K562 (cell line): ENCODE results near the gene EPHB1. TPM values are rescaled to one million over a fixed set of nuclear protein-coding genes. Genes with fewer than 3 reads are reported as not detected.

Source experiments
- ATAC-seq: fragments of 200-7000 bp; cut with Tn5 transposase; 3 replicates; pipeline ENCODE4 v1.9.1; 2020; ENCODE audit warnings: moderate library complexity
- BruUV-seq: library from RNA; stranded (reverse); fragments of 400-500 nt; replicated peaks from 2 replicates; lab custom pipeline; 2021; lab: Mats Ljungman, UMichigan
- CTCF ChIA-PET: fragments of 300-600 bp; formaldehyde crosslinking; extraction: SDS; loops from one replicate; lab custom pipeline; 2021; ENCODE audit warnings: low intra/inter-chr PET ratio; lab: Yijun Ruan, JAX
- POLR2A ChIA-PET: fragments of 300-600, 350-650 bp; sonication (Branson Sonifier 250); formaldehyde crosslinking; extraction: SDS; loops from one replicate; lab custom pipeline; 2021; ENCODE audit warnings: antibody characterized with exemption, inconsistent platforms; lab: Yijun Ruan, JAX
- DNase-seq, 4 experiments: peaks; one replicate each; pipeline versions ENCODE4 v3.0.0 to v3.0.0-alpha.2; 2011 to 2018; ENCODE audit warnings: low spot score in 3 of 4, mixed read lengths in 3 of 4; ENCODE audit errors: extremely low read depth in 1 of 4
- FAIRE-seq: peaks from 2 replicates; lab custom pipeline; 2011; peaks lifted over from hg19 to GRCh38; lab: Jason Lieb, UNC
- H2AFZ ChIP-seq: 2 replicates; pipeline ENCODE4 v1.6.0; 2011; ENCODE audit warnings: low read depth, low read length, control low read depth, inconsistent platforms
- H3K27ac ChIP-seq: fragments of 200-600 bp; 3 replicates; pipeline ENCODE4 v1.8.0; 2011; ENCODE audit warnings: low read depth, mild to moderate bottlenecking, control low read depth, inconsistent platforms, low read length, moderate library complexity, mixed read lengths; ENCODE audit errors: extremely low read depth
- H3K27me3 ChIP-seq, 2 experiments: fragments of 300-600 bp in 1 of 2; 2 replicates in 1 of 2; 3 replicates in 1 of 2; pipeline versions ENCODE4 v1.6.0 to v1.8.0; 2011; ENCODE audit warnings: inconsistent platforms in 2 of 2, low read length in 2 of 2, mild to moderate bottlenecking in 1 of 2, mixed read lengths in 1 of 2, moderate library complexity in 1 of 2; ENCODE audit not compliant: control insufficient read depth in 2 of 2, insufficient read depth in 2 of 2
- H3K36me3 ChIP-seq: fragments of 300-600 bp; 3 replicates; pipeline ENCODE4 v1.8.0; 2011; ENCODE audit warnings: mild to moderate bottlenecking, low read length, inconsistent platforms; ENCODE audit not compliant: control insufficient read depth, insufficient read depth
- H3K4me1 ChIP-seq, 2 experiments: fragments of 200-600 bp in 1 of 2; replicated peaks in 1 of 2; 2 replicates in 1 of 2; 3 replicates in 1 of 2; pipeline versions ENCODE4 v1.5.1 to v1.8.0; 2011; ENCODE audit warnings: inconsistent platforms in 2 of 2, low read length in 2 of 2, mild to moderate bottlenecking in 1 of 2, mixed read lengths in 1 of 2, moderate library complexity in 1 of 2; ENCODE audit not compliant: control insufficient read depth in 2 of 2, insufficient read depth in 2 of 2
- H3K4me2 ChIP-seq: 2 replicates; pipeline ENCODE4 v1.6.1; 2011; ENCODE audit warnings: low read length, control low read depth, inconsistent platforms, mixed read lengths; ENCODE audit not compliant: insufficient read depth
- H3K4me3 ChIP-seq: fragments of 200-600 bp; sonication (generic), shearing (Covaris generic); 2 replicates; pipeline ENCODE4 v1.5.1; 2016; ENCODE audit warnings: control low read depth, inconsistent platforms
- H3K79me2 ChIP-seq: fragments of 200-600 bp; 3 replicates; pipeline ENCODE4 v1.8.0; 2011; ENCODE audit warnings: low read length, inconsistent platforms; ENCODE audit not compliant: control insufficient read depth, insufficient read depth
- H3K9ac ChIP-seq, 2 experiments: 2 replicates each; pipeline versions ENCODE4 v1.6.0 to v1.6.1; 2011; ENCODE audit warnings: low read depth in 2 of 2, low read length in 2 of 2, control low read depth in 1 of 2, inconsistent platforms in 1 of 2, mild to moderate bottlenecking in 1 of 2, mixed read lengths in 1 of 2; ENCODE audit not compliant: insufficient read depth in 1 of 2
- H3K9me1 ChIP-seq: one replicate; pipeline ENCODE4 v1.6.0; 2011; ENCODE audit warnings: inconsistent platforms, mild to moderate bottlenecking, low read length, moderate library complexity; ENCODE audit not compliant: control insufficient read depth, insufficient read depth
- H3K9me3 ChIP-seq: replicated peaks from 2 replicates; pipeline ENCODE4 v1.5.1; 2011; ENCODE audit warnings: low read depth, low read length, inconsistent platforms; ENCODE audit not compliant: control insufficient read depth, insufficient read depth
- H4K20me1 ChIP-seq: replicated peaks from 2 replicates; pipeline ENCODE4 v1.6.1; 2011; ENCODE audit warnings: low read length, inconsistent platforms, mixed read lengths; ENCODE audit not compliant: control insufficient read depth, insufficient read depth
- GATAD2B ChIP-seq: fragments of 450-650 bp; IDR thresholded peaks from 2 replicates; pipeline ENCODE4 v1.6.1; 2017; ENCODE audit warnings: mild to moderate bottlenecking, borderline replicate concordance
- HNRNPK ChIP-seq: fragments of 200-400 bp; formaldehyde crosslinking; IDR thresholded peaks from one replicate; pipeline ENCODE4 v1.6.1; 2018; ENCODE audit warnings: mild to moderate bottlenecking, low read depth, low read length; ENCODE audit not compliant: poor library complexity, severe bottlenecking
- KLF16 ChIP-seq: IDR thresholded peaks from 2 replicates; pipeline ENCODE4 v1.6.1; 2016; ENCODE audit warnings: antibody characterized with exemption
- LCOR ChIP-seq: sonication (generic); formaldehyde crosslinking; IDR thresholded peaks from 2 replicates; pipeline ENCODE4 v1.8.0; 2022; ENCODE audit warnings: mild to moderate bottlenecking, missing genetic modification reagents
- ZNF507 ChIP-seq: conservative IDR thresholded peaks from 2 replicates; pipeline ENCODE4 v1.6.1; 2017; ENCODE audit warnings: missing genetic modification characterization, missing compliant biosample characterization
- WGBS: fragments of 100-300 bp; shearing (Covaris generic); methylation state at CpG from one replicate; pipeline ENCODE4 v1.1.6; 2016; ENCODE audit warnings: low coverage, mixed read lengths; ENCODE audit not compliant: insufficient coverage; ENCODE audit errors: missing lambda C conversion rate; 5-methylcytosine and 5-hydroxymethylcytosine counted together
- in situ Hi-C: fragments of 300-500 bp; cut with MboI; formaldehyde crosslinking; loops from 4 replicates; pipeline ENCODE4 v1.15.0; 2018; ENCODE audit warnings: inconsistent platforms, mixed read lengths
- intact Hi-C: fragments of 100-400 bp; cut with micrococcal nuclease; formaldehyde crosslinking; loops from 2 replicates; pipeline ENCODE4 v1.14.2; 2022
- polyA plus RNA-seq, 8 experiments: library from polyadenylated mRNA; depleted of rRNA in 4 of 8; stranded (reverse) in 5 of 8; unstranded in 3 of 8; fragments of >200 nt; fragmentation: Nextera tagmentation in 2 of 8; fragmentation: Illumina TruSeq in 1 of 8; extraction: Ambion mirVana in 2 of 8; extraction: Trizol in 1 of 8; gene quantifications; 2 replicates each; pipeline versions ENCODE4 v1.2.1 to v1.2.3, GENCODE V29; 2011 to 2014; ENCODE audit warnings: inconsistent platforms in 1 of 8, missing spikeins in 1 of 8
- total RNA-seq, 7 experiments: library from RNA; depleted of rRNA in 6 of 7; stranded (reverse); fragments of >200 nt in 6 of 7; fragmentation: Illumina TruSeq in 2 of 7; extraction: Trizol in 2 of 7; gene quantifications; 2 replicates each; pipeline versions ENCODE4 v1.2.1 to v1.2.3, GENCODE V29; 2011 to 2021; ENCODE audit warnings: low replicate concordance in 1 of 7
- TF ChIP-seq, protein P1 (sequence below), 2 experiments: fragments of 450-650 bp in 1 of 2; IDR thresholded peaks; 2 replicates each; pipeline ENCODE4 v1.6.1; 2011 to 2017; ENCODE audit warnings: low read depth in 2 of 2, antibody characterized with exemption in 1 of 2, borderline replicate concordance in 1 of 2, low read length in 1 of 2, mild to moderate bottlenecking in 1 of 2, mixed read lengths in 1 of 2; ENCODE audit not compliant: control insufficient read depth in 1 of 2
- TF ChIP-seq, protein P2 (sequence below): fragments of 450-650 bp; formaldehyde crosslinking; IDR thresholded peaks from 2 replicates; pipeline ENCODE4 v1.4.0; 2020; ENCODE audit warnings: mild to moderate bottlenecking, moderate library complexity
- TF ChIP-seq, protein P3 (sequence below): fragments of 450-650 bp; formaldehyde crosslinking; IDR thresholded peaks from 2 replicates; pipeline ENCODE4 v1.4.0; 2020; ENCODE audit warnings: mild to moderate bottlenecking, moderate library complexity

The EPHB1 gene
- total and polyA plus RNA-seq, 9 of the 15 experiments (the other 6 are each of a cell fraction or from before 2014, with no cell fraction given), result 0.29 TPM; not detected in 8

- 0% methylated on average over 4 of the region's 5 CpGs for WGBS
Observed at GRCh38 chr3:135155791-135156190, 360.7 kb downstream of the EPHB1 start.

More at GRCh38 chr3:135155791-135156190, 360.7 kb downstream of the EPHB1 start:
- TF ChIP-seq, protein P1, sequence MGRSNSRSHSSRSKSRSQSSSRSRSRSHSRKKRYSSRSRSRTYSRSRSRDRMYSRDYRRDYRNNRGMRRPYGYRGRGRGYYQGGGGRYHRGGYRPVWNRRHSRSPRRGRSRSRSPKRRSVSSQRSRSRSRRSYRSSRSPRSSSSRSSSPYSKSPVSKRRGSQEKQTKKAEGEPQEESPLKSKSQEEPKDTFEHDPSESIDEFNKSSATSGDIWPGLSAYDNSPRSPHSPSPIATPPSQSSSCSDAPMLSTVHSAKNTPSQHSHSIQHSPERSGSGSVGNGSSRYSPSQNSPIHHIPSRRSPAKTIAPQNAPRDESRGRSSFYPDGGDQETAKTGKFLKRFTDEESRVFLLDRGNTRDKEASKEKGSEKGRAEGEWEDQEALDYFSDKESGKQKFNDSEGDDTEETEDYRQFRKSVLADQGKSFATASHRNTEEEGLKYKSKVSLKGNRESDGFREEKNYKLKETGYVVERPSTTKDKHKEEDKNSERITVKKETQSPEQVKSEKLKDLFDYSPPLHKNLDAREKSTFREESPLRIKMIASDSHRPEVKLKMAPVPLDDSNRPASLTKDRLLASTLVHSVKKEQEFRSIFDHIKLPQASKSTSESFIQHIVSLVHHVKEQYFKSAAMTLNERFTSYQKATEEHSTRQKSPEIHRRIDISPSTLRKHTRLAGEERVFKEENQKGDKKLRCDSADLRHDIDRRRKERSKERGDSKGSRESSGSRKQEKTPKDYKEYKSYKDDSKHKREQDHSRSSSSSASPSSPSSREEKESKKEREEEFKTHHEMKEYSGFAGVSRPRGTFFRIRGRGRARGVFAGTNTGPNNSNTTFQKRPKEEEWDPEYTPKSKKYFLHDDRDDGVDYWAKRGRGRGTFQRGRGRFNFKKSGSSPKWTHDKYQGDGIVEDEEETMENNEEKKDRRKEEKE (IDR thresholded peaks at IDR 0.05; ENCODE audit: borderline replicate concordance in 1 of 2, control insufficient read depth in 1 of 2, low read depth in 2 of 2, low read length in 1 of 2), result no peak
- TF ChIP-seq KLF16 (no peak), HNRNPK (no peak), LCOR (CRISPR knock-in tag) (no peak), ZNF507 (no peak), GATAD2B (no peak)
- TF ChIP-seq, protein P2, sequence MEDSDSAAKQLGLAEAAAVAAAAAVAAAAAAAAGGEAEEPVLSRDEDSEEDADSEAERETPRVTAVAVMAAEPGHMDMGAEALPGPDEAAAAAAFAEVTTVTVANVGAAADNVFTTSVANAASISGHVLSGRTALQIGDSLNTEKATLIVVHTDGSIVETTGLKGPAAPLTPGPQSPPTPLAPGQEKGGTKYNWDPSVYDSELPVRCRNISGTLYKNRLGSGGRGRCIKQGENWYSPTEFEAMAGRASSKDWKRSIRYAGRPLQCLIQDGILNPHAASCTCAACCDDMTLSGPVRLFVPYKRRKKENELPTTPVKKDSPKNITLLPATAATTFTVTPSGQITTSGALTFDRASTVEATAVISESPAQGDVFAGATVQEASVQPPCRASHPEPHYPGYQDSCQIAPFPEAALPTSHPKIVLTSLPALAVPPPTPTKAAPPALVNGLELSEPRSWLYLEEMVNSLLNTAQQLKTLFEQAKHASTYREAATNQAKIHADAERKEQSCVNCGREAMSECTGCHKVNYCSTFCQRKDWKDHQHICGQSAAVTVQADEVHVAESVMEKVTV (CRISPR knock-in tag), result no peak
- TF ChIP-seq, protein P3, sequence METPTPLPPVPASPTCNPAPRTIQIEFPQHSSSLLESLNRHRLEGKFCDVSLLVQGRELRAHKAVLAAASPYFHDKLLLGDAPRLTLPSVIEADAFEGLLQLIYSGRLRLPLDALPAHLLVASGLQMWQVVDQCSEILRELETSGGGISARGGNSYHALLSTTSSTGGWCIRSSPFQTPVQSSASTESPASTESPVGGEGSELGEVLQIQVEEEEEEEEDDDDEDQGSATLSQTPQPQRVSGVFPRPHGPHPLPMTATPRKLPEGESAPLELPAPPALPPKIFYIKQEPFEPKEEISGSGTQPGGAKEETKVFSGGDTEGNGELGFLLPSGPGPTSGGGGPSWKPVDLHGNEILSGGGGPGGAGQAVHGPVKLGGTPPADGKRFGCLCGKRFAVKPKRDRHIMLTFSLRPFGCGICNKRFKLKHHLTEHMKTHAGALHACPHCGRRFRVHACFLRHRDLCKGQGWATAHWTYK (CRISPR knock-in tag), result no peak
- H3K79me2 ChIP-seq, result no peaks in the 10 kb centered on the region
- intact Hi-C loops (no loop called here), in situ Hi-C loops (no loop called here)
- no peak overlapping the region for H3K9ac ChIP-seq
- no peaks in the 10 kb centered on the region for H4K20me1 ChIP-seq
- FAIRE-seq, result no peak
- no peaks in the 10 kb centered on the region for H3K9me1 ChIP-seq
- no peaks in the 10 kb centered on the region; a peak in 1 of 5 replicates for H3K4me1 ChIP-seq
- no peak overlapping the region for H3K4me2 ChIP-seq
- ATAC-seq, result no peak
- no peaks in the 10 kb centered on the region for H3K27me3 ChIP-seq
- H3K9me3 ChIP-seq, result no peaks in the 10 kb centered on the region
- H3K4me3 ChIP-seq, result no peak overlapping the region
- DNase-seq, result no peak
- ChIA-PET POLR2A (no interaction called here), CTCF (no interaction called here)
- H3K27ac ChIP-seq, result no peak overlapping the region
- BruUV-seq, result no TSS peak
- H3K36me3 ChIP-seq, result no peaks in the 10 kb centered on the region
- no peak overlapping the region for H2AFZ ChIP-seq
